CD1c-positive myeloid dendritic cell (primary cell): ENCODE data around the gene MAP2K3.

Experiments used
- DNase-seq: peaks from one replicate; pipeline ENCODE4 v3.0.0-alpha.2; 2016; ENCODE audit errors: extremely low spot score

MAP2K3 gene

DNA sequence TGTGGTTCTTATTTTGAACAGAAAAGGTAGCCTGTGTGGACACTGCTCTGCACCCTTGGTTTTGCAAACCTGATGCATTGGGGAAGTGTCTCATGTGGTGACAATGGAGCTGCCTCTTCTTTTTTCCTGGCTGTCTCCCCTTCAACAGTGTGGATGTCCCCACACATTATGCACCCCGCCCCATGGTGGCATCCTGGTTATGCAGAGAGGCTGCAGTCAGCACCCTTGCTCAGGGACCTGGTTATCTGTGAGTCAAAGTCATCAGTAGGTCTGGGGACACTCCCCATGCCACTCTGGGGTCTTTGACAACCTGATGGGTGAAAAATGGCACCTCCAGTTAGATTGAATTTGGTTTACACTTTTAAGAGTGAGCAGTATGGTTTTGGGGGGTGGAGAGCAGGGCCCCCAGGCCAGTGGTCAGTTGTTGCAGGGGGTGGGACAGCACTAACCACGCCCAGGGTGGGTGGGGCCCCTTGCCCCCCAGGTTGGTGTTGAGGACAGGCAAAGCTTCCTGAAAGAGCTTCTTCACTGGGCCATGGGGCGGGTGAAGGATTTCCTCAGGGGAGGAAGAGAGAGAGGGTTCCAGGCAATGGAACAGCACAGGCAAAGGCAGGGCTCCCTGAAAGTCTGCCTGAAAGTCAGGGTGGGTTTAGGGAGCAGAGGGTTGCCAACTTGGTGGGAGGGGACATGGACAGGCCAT, 67.0 kb downstream of the MAP2K3 start:
- no peak for DNase-seq

DNA sequence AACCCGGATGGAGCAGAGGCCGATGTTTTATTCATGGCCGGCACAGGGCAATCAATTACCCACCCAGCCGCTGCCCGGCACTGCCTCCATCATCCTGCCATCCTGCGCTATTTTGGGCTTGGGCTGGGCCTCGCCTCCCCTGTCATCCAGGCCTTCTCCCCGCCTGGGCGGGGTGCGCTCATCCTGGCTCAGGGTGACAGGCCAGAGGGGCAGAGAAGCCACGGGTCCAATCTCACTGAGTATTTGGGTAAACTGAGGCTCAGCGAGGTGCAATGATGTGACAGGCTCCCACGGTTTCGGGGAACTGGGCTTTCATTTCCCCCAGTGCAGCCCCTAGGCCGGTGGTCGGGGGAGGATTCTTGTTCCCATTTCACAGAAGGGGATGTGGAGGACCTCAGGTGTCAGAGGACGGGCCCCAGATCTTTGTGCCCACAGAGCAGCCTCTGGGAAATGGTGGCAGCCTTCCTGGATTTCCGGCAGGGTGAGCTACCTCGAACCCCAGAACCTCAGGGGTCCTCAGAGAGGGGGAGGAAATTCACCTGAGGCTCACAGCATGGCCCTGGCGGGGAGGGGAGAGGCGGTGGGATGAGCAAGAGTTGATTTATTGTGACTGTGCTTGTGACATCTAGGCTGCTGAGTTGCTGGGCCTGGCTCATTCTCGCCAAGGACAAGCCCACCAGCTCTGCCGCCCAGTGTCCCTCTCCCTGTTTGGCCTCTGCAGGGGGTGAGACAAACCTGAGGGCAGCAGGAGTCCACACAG, 67.9 kb downstream of the MAP2K3 start:
- DNase-seq, result no peak

- no peak for DNase-seq
Observed at GRCh38 chr17:21352981-21353265, 68.4 kb downstream of the MAP2K3 start.

DNA sequence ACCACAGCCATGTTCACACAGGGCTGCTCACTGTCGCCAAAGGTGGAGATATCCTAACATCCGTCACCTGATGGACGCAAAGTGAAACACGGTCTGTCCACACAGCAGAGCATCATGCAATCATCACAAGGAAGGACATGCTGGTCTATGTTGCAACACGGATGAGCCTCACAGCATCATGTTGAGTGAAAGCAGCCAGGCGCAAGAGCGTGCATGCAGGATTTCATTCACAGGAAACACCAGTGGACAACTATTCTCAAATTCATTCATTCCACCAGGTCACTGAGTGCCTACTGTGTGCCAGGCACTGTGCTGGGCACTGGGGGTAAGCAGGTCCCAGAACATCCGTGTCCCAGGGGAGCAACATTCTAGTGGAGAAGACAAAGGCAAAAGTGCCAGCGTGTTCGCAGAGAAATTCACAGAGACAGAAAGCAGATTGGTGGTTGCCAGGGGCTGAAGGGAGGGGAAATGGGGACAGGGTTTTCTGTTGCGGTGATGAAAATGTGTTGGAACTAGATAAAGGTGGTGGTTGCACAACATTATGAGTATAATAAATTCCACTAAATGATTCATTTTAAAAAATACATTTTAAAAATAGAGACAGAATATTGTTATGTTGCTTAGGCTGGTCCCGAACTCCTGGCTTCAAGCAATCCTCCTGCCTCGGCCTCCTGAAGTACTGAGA, 69.0 kb downstream of the MAP2K3 start:
- no peak for DNase-seq

DNA sequence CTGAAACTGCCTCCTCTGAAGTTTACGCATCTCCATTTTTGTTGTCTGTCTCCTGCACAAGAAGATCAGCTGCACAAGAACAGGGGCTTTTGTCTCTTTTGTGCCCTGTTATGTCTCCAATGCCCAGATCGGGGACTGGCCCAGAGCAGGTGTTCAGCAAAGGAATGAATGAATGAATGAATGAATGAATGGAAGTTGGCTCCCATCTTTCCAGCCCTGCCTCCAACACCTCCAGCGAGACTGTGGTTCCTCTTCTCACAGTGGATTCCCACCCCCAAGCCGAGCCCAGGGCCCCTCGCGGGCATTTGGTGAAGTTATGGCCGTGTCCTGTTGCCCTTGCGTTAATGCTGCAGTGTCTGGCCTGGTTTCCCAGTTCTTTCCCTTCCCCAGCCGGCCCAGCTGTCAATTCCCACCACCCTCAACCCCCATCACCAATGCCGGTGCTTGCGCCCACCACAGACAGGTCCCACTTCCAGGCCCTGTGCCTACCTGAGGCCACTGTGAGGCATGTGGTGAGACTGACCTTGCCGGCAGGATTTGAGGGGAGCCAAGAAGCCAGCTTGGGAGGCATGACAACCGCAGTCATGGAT, 70.4 kb downstream of the MAP2K3 start:
- no peak for DNase-seq

DNA sequence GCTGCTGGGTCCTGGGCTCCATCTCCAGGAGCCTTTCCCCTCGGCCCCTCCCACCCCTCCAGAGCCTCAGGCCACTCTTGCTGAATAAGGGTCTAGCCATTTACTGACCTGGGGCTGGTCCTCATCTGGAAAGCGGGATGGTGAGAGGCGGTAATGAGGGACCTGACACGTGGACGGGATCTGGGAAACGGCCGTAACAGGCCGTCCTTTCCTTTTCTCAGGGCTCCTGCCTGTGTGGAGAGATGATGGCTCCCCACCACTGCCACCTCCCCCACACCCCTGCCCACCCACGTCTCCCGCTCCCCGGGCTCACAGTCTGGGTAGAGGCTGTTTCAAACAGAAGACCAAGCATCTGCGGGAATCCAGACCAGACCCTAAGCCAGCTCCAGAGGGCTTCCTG, 71.1 kb downstream of the MAP2K3 start:
- no peak for DNase-seq

- DNase-seq, result no peak
Observed at GRCh38 chr17:21356537-21357127, 72.1 kb downstream of the MAP2K3 start.

- no peak for DNase-seq
Observed at GRCh38 chr17:21357281-21357680, 72.8 kb downstream of the MAP2K3 start.

GRCh38 chr17:21357696-21358656, 73.5 kb downstream of the MAP2K3 start:
- DNase-seq, result no peak

DNA sequence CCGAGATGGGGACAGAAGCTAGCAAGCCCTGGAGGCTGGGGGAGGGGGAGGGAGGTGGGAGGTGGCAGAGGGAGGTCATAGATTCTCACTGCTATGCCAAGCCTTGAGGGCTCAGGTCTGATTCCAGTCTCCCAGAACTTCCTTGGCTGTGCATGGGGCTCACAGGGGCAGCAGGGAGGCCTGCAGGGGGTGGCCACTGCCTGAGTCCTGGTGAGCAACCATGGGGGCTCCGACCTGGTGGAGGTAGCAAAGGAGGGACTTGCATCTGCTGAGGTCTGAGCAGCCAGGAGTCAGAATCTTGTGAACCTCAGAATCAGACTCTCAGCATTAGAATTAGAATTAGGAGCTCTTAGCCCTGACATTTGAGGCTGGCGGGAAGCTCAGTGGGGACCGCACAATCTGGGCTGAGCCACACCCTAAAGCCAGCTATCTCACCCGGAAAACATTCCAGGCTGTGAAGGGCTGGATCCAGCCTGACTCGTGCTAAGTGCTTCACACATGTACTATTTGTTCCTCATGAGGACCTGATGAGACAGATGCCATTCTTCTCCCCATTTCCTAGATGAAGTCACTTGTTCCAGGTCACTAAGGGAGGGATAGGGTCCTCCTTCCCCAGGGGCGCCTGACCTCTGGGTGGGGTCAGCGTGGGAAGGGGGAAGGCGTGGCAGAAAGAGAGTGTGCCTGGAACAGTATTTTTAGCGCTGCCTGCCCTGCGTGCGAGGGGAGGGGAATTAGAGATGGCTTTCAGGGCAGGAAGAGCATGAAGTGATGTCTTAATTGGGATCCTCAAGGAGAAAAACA, 74.4 kb downstream of the MAP2K3 start:
- DNase-seq, result no peak

GRCh38 chr17:21359483-21359840, 75.0 kb downstream of the MAP2K3 start:
- no peak for DNase-seq

GRCh38 chr17:21360048-21360447, 75.5 kb downstream of the MAP2K3 start:
- DNase-seq, result no peak

DNA sequence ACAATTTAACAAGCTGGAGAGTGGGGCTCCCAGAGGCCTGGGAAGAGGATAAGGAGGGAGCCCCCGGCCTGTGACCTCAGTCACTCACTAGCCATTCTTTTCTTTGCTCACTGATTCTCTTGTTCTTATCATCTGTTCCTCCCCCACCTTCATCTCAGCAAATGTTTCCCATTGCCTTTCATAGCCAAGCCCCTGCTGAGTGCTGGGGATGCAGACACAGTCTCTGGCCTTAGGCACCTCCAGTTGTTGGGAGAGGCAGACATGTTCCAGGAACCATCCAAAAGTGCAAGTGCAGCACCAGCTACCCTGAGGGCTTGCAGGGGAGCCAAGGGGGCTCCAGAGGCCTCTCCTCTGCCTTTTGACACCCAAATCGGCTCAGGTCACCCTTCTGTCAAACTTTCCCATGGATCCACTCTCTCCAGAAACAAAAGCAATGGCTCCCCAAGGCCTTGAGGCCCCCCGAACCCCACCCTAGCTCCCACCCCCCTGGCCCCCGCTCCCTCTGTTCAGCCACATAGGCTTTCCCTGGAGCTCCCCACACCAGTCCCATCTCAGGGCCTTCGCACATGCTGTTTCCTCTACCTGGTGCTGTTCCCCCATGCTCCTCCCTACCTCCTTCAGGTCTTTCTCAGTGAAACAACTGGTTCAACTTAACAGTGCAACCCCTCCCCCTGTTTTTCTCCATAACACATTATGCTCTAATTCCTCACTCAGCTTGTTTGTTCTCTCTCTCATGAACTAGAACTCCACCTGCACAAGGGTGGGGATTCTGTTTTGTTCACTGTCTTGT, 76.7 kb downstream of the MAP2K3 start:
- DNase-seq, result no peak

- DNase-seq, result no peak
Observed at GRCh38 chr17:21362331-21362931, 77.9 kb downstream of the MAP2K3 start.

DNA sequence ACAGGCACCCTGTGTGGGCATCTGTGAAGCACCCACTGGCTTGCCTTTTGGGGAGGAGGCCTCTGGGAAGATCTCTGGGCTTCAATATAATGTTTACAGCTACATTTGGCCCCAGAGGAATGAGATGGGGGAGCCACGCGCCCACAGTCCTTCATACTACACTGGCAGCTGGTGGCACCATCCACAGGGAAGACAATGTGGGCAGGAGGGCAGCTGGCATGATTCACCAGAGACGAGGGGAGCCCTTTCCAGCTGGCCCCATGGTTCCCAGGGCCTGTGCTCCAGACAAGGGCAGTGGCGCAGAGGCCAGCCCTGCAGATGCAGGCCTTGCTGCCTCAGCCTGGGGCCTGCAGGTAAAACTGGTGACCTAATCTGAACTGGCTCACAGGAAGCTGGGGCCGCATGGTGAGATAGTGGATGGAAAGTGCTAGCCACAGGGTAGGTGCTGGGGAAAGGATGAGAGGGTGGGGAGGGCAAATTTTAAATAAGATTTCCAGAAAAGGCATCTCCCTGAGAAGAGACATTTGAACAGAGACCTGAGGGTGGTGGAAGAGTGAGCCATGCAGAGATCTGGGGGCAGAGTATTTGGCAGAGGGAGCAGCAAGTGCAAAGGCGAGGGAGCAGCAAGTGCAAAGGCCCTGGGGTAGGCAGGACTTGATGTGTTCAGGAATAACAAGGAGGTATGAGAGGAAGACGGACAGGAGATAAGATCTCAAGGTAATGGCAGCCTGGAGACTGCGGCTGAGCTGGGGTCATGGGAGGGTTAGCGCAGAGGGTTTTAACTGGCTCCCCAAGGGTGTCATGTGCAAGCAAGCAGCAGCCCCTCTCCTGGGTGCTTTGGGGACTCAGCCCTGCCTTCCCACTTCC, 79.5 kb downstream of the MAP2K3 start:
- no peak for DNase-seq
